Measurements from ENCODE around the gene PDHB. TPM values are rescaled to one million over a fixed set of nuclear protein-coding genes. Genes with fewer than 3 reads are reported as not detected.

PDHB gene
- total RNA-seq, 2 experiments from 2014 or later = 60.8 to 86.6 TPM

- H3K36me3 ChIP-seq (ENCODE audit: insufficient read depth, low read length) = peaks cover 99% of the 10 kb centered on the region
- H2AFZ ChIP-seq (ENCODE audit: low read length) = no peak overlapping the region
- no peak for TF ChIP-seq EZH2phosphoT487 (IDR thresholded peaks at IDR 0.05; ENCODE audit: borderline replicate concordance, low read depth, low read length)
- TF ChIP-seq, protein P1, sequence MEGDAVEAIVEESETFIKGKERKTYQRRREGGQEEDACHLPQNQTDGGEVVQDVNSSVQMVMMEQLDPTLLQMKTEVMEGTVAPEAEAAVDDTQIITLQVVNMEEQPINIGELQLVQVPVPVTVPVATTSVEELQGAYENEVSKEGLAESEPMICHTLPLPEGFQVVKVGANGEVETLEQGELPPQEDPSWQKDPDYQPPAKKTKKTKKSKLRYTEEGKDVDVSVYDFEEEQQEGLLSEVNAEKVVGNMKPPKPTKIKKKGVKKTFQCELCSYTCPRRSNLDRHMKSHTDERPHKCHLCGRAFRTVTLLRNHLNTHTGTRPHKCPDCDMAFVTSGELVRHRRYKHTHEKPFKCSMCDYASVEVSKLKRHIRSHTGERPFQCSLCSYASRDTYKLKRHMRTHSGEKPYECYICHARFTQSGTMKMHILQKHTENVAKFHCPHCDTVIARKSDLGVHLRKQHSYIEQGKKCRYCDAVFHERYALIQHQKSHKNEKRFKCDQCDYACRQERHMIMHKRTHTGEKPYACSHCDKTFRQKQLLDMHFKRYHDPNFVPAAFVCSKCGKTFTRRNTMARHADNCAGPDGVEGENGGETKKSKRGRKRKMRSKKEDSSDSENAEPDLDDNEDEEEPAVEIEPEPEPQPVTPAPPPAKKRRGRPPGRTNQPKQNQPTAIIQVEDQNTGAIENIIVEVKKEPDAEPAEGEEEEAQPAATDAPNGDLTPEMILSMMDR (conservative IDR thresholded peaks at IDR 0.05; ENCODE audit: low read length) = no peak
- no peaks in the 10 kb centered on the region for H3K9me3 ChIP-seq (ENCODE audit: low read length)
- H3K4me1 ChIP-seq (ENCODE audit: insufficient read depth, low read length, poor library complexity, severe bottlenecking) = no peaks in the 10 kb centered on the region
- no peak overlapping the region for H3K27ac ChIP-seq (ENCODE audit: low read depth, low read length, poor library complexity, severe bottlenecking)
- H4K20me1 ChIP-seq (ENCODE audit: insufficient read depth, low read length) = no peaks in the 10 kb centered on the region
- intact Hi-C loops (cut with micrococcal nuclease; ENCODE audit: unreplicated experiment) = loop anchor here (10.0 kb wide), 2 partner anchors 115 to 245 kb away; partner anchors contain the start of gene ACOX2
- ChIA-PET POLR2A (interaction anchor here (0.6 kb wide), 1 partner anchor 75 kb away, joined by 3 read pairs; no protein-coding TSS in a partner anchor), CTCF (ENCODE audit: unreplicated experiment) (no interaction called here)
- BruUV-seq (replicated peaks) = no TSS peak
- H3K4me2 ChIP-seq (ENCODE audit: low read length) = no peak overlapping the region
- H3K79me2 ChIP-seq (ENCODE audit: insufficient read depth, low read depth, low read length) = no peaks in the 10 kb centered on the region
- no peak for DNase-seq (ENCODE audit: low spot score)
- no peaks in the 10 kb centered on the region for H3K9me2 ChIP-seq (ENCODE audit: insufficient read depth, low read length)
- H3K4me3 ChIP-seq (ENCODE audit: low read depth, low read length, poor library complexity, severe bottlenecking) = no peak overlapping the region
Observed at GRCh38 chr3:58419780-58420507, 13.7 kb downstream of the PDHB start.

GRCh38 chr3:58418227-58418626 lies 15.4 kb downstream of the PDHB start:
- Histone ChIP-seq H3K4me1 (ENCODE audit: insufficient read depth, low read length, poor library complexity, severe bottlenecking) (peaks cover 11% of the 10 kb centered on the region), H2AFZ (ENCODE audit: low read length) (no peak overlapping the region), H3K4me2 (ENCODE audit: low read length) (no peak overlapping the region), H4K20me1 (ENCODE audit: insufficient read depth, low read length) (no peaks in the 10 kb centered on the region), H3K9me2 (ENCODE audit: insufficient read depth, low read length) (no peaks in the 10 kb centered on the region), H3K4me3 (ENCODE audit: low read depth, low read length, poor library complexity, severe bottlenecking) (no peak overlapping the region), H3K9me3 (ENCODE audit: low read length) (no peaks in the 10 kb centered on the region), H3K36me3 (ENCODE audit: insufficient read depth, low read length) (peaks cover 99% of the 10 kb centered on the region), H3K27ac (ENCODE audit: low read depth, low read length, poor library complexity, severe bottlenecking) (no peak overlapping the region), H3K79me2 (ENCODE audit: insufficient read depth, low read depth, low read length) (no peaks in the 10 kb centered on the region)
- DNase-seq (ENCODE audit: low spot score) = no peak
- TF ChIP-seq, protein P1 (conservative IDR thresholded peaks at IDR 0.05; ENCODE audit: low read length) = no peak
- TF ChIP-seq EZH2phosphoT487 (IDR thresholded peaks at IDR 0.05; ENCODE audit: borderline replicate concordance, low read depth, low read length) = no peak
- intact Hi-C loops (cut with micrococcal nuclease; ENCODE audit: unreplicated experiment) = loop anchor here (10.0 kb wide), 1 partner anchor 243 kb away; no protein-coding TSS in a partner anchor
- no TSS peak for BruUV-seq (replicated peaks)
- ChIA-PET CTCF (ENCODE audit: unreplicated experiment) (interaction anchor here (1.2 kb wide), 1 partner anchor 111 kb away, joined by 3 read pairs; no protein-coding TSS in a partner anchor), POLR2A (no interaction called here)

DNA sequence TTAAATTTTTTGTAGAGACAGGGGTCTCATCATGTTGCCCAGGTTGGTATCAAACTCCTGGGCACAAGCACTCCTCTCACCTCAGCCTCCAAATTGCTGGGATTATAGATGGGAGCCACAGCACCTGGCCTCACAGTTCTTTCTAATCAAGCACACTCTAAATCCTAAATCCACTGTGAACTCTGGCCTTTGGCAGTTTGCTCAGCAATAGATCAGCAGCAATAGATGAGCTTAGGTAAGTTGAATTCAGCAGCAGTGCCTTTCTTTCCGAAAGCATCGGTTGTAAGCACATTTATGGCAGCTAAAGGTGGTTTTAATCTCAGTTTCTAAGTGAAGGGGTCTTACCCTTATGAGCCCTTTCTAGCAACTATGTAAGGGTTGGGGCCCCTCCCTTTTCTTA lies 16.6 kb downstream of the PDHB start:
- H3K36me3 ChIP-seq (ENCODE audit: insufficient read depth, low read length) = peaks cover 99% of the 10 kb centered on the region
- H4K20me1 ChIP-seq (ENCODE audit: insufficient read depth, low read length) = no peaks in the 10 kb centered on the region
- intact Hi-C loops (cut with micrococcal nuclease; ENCODE audit: unreplicated experiment) = loop anchor here (10.0 kb wide), 1 partner anchor 242 kb away; no protein-coding TSS in a partner anchor
- CTCF ChIA-PET (ENCODE audit: unreplicated experiment) = no interaction called here
- BruUV-seq (replicated peaks) = no TSS peak
- peaks cover 11% of the 10 kb centered on the region for H3K4me1 ChIP-seq (ENCODE audit: insufficient read depth, low read length, poor library complexity, severe bottlenecking)
- TF ChIP-seq EZH2phosphoT487 (IDR thresholded peaks at IDR 0.05; ENCODE audit: borderline replicate concordance, low read depth, low read length) = no peak
- TF ChIP-seq, protein P1 (conservative IDR thresholded peaks at IDR 0.05; ENCODE audit: low read length) = no peak
- H3K79me2 ChIP-seq (ENCODE audit: insufficient read depth, low read depth, low read length) = no peaks in the 10 kb centered on the region
- no peaks in the 10 kb centered on the region for H3K9me3 ChIP-seq (ENCODE audit: low read length)
- no peak overlapping the region for H3K4me2 ChIP-seq (ENCODE audit: low read length)
- H2AFZ ChIP-seq (ENCODE audit: low read length) = no peak overlapping the region
- DNase-seq (ENCODE audit: low spot score) = no peak
- no peak overlapping the region for H3K4me3 ChIP-seq (ENCODE audit: low read depth, low read length, poor library complexity, severe bottlenecking)
- POLR2A ChIA-PET = interaction anchor here (0.6 to 0.8 kb wide), 2 partner anchors 12 to 83 kb away, joined by 3 read pairs; no protein-coding TSS in a partner anchor
- no peaks in the 10 kb centered on the region for H3K9me2 ChIP-seq (ENCODE audit: insufficient read depth, low read length)
- H3K27ac ChIP-seq (ENCODE audit: low read depth, low read length, poor library complexity, severe bottlenecking) = no peak overlapping the region
